T-cell (primary cell): ENCODE results near the gene S100A14. TPM values are rescaled to one million over a fixed set of nuclear protein-coding genes. Genes with fewer than 3 reads are reported as not detected.

Experiments used
- ATAC-seq, 4 experiments: fragments of 200-7000 bp in 3 of 4; fragments of 150-1000 bp in 1 of 4; cut with Tn5 transposase; replicated peaks in 1 of 4; 1 replicate in 3 of 4; 2 replicates in 1 of 4; pipeline ENCODE4 v1.10.0; 2021; ENCODE audit warnings: moderate library complexity in 3 of 4, mild to moderate bottlenecking in 2 of 4, moderate number of reproducible peaks in 1 of 4
- CTCF ChIA-PET, 2 donors: fragments of 300-600 bp; sonication (Branson Sonifier 250); formaldehyde crosslinking; loops; one replicate each; lab custom pipeline; 2022; ENCODE audit warnings: antibody characterized with exemption in 2 of 2; lab: Charles Lee
- POLR2A ChIA-PET, 2 donors: fragments of 300-600 bp; sonication (Branson Sonifier 250); formaldehyde crosslinking; loops; one replicate each; lab custom pipeline; 2022; ENCODE audit warnings: antibody characterized with exemption in 2 of 2; lab: Charles Lee
- DNase-seq, 35 experiments: peaks; one replicate each; pipeline versions ENCODE4 v3.0.0 to v3.0.0-alpha.2; 2013 to 2023
- H3K27ac ChIP-seq: one replicate; pipeline ENCODE4 v1.5.1; 2013; ENCODE audit warnings: low read length
- H3K27me3 ChIP-seq, 2 experiments: replicated peaks in 1 of 2; 1 replicate in 1 of 2; 2 replicates in 1 of 2; pipeline versions ENCODE4 v1.6.1 to v1.7.0; 2013; ENCODE audit warnings: low read length in 1 of 2, mixed read lengths in 1 of 2; ENCODE audit not compliant: control insufficient read depth in 2 of 2, insufficient read depth in 2 of 2; ENCODE audit errors: extremely low read depth in 1 of 2
- H3K36me3 ChIP-seq, 2 donors: 1 replicate in 1 of 2; 2 replicates in 1 of 2; pipeline versions ENCODE4 v1.6.1 to v1.7.0; 2013; ENCODE audit warnings: low read length in 1 of 2; ENCODE audit not compliant: control insufficient read depth in 2 of 2, insufficient read depth in 1 of 2; ENCODE audit errors: extremely low read depth in 1 of 2
- H3K4me1 ChIP-seq, 2 experiments: 1 replicate in 1 of 2; 2 replicates in 1 of 2; pipeline versions ENCODE4 v1.6.1 to v1.7.0; 2013; ENCODE audit warnings: low read length in 2 of 2, mixed read lengths in 1 of 2; ENCODE audit not compliant: insufficient read depth in 2 of 2, control insufficient read depth in 1 of 2; ENCODE audit errors: extremely low read depth in 1 of 2
- H3K4me3 ChIP-seq, 2 donors: 1 replicate in 1 of 2; 2 replicates in 1 of 2; pipeline versions ENCODE4 v1.5.1 to v1.7.0; 2013; ENCODE audit warnings: mild to moderate bottlenecking in 2 of 2, low read length in 1 of 2, moderate library complexity in 1 of 2; ENCODE audit not compliant: control insufficient read depth in 1 of 2; ENCODE audit errors: extremely low read depth in 1 of 2
- H3K9me3 ChIP-seq: 2 replicates; pipeline ENCODE4 v1.7.0; 2013
- H3K27ac Mint-ChIP-seq, 2 donors: one replicate each; pipeline ENCODE4 v1.8.0; 2020 to 2021; ENCODE audit warnings: mild to moderate bottlenecking in 2 of 2, mixed read lengths in 2 of 2
- H3K27me3 Mint-ChIP-seq, 2 donors: one replicate each; pipeline ENCODE4 v1.8.0; 2021 to 2022; ENCODE audit warnings: mixed read lengths in 2 of 2
- H3K36me3 Mint-ChIP-seq: one replicate; pipeline ENCODE4 v1.8.0; 2021; ENCODE audit warnings: mixed read lengths
- H3K4me1 Mint-ChIP-seq, 3 donors: one replicate each; pipeline ENCODE4 v1.8.0; 2020 to 2022; ENCODE audit warnings: mixed read lengths in 3 of 3, mild to moderate bottlenecking in 1 of 3
- H3K4me3 Mint-ChIP-seq, 3 donors: one replicate each; pipeline ENCODE4 v1.8.0; 2020 to 2022; ENCODE audit warnings: mild to moderate bottlenecking in 3 of 3, mixed read lengths in 3 of 3, moderate library complexity in 3 of 3
- H3K9me3 Mint-ChIP-seq, 3 donors: one replicate each; pipeline ENCODE4 v1.8.0; 2020 to 2022; ENCODE audit warnings: mixed read lengths in 3 of 3
- WGBS: methylation state at CpG from one replicate; pipeline ENCODE4 v1.1.5; 2013; ENCODE audit warnings: missing lambda C conversion rate; ENCODE audit not compliant: insufficient coverage; 5-methylcytosine and 5-hydroxymethylcytosine counted together
- total RNA-seq, 35 experiments: library from RNA in 6 of 35; stranded (reverse) in 6 of 35; fragments of 120-200 nt in 1 of 35; gene quantifications; one replicate each; pipeline versions ENCODE4 v1.2.1 to v1.2.4 and lab custom pipeline; 2013 to 2026

Gene S100A14
- total RNA-seq, 5 donors from 2014 or later (not counting 1 experiment from before 2014, with no cell fraction given), result 0.35 to 0.70 (median 0.43) TPM; not detected in 2

- WGBS, result 73% methylated on average over 1 of the region's 3 CpGs
Observed at GRCh38 chr1:153649137-153649862, 33.2 kb upstream of the S100A14 start.

GRCh38 chr1:153648000-153648643 lies 32.0 kb upstream of the S100A14 start:
- WGBS, result 94% methylated on average over 6 of the region's 10 CpGs
- DNase-seq (no peak), ATAC-seq (no peak)
- Mint-ChIP-seq H3K36me3 (peaks cover 37% of the 10 kb centered on the region), H3K9me3 (no peaks in the 10 kb centered on the region), H3K4me3 (peak overlapping the region in 1 of 3 donors; percentile 68), H3K27ac (peak overlapping the region; percentile 95 to 96), H3K4me1 (peaks cover 60 to 70% (median 67%) of the 10 kb centered on the region in 3 donors), H3K27me3 (no peaks in the 10 kb centered on the region)
- H3K4me3 ChIP-seq, result no peak overlapping the region
- POLR2A ChIA-PET, result interaction anchor here in 1 of 2 donors (0.6 to 1.0 kb wide), 2 partner anchors 14 to 77 kb away, joined by 3 to 4 read pairs; partner anchors contain the start of gene CHTOP
- no peaks in the 10 kb centered on the region for H3K27me3 ChIP-seq
- peaks cover 10 to 41% of the 10 kb centered on the region in 2 donors for H3K36me3 ChIP-seq
- no peak overlapping the region for H3K27ac ChIP-seq
- H3K4me1 ChIP-seq, result peaks cover 25 to 48% of the 10 kb centered on the region in 2 experiments
- CTCF ChIA-PET, result interaction anchor here in 1 of 2 donors (1.4 kb wide), 1 partner anchor 14 kb away, joined by 4 read pairs; the partner anchor contains the start of gene CHTOP
- no peaks in the 10 kb centered on the region for H3K9me3 ChIP-seq

More at GRCh38 chr1:153649137-153649862, 33.2 kb upstream of the S100A14 start:
- POLR2A ChIA-PET, result interaction anchor here in 1 of 2 donors (0.9 kb wide), 1 partner anchor 15 kb away, joined by 3 read pairs; no protein-coding TSS in a partner anchor
- H3K36me3 ChIP-seq, result peaks cover 10 to 30% of the 10 kb centered on the region in 2 donors
- peak; percentile 76 to 94 (median 90) for ATAC-seq
- Mint-ChIP-seq H3K4me1 (peaks cover 48 to 58% (median 55%) of the 10 kb centered on the region in 3 donors), H3K36me3 (peaks cover 26% of the 10 kb centered on the region), H3K27me3 (no peaks in the 10 kb centered on the region), H3K4me3 (peak overlapping the region; percentile 43 to 68 (median 50)), H3K27ac (peak overlapping the region; percentile 95 to 96), H3K9me3 (no peaks in the 10 kb centered on the region)
- CTCF ChIA-PET, result no interaction called here
- H3K27ac ChIP-seq, result peak overlapping the region; percentile 63
- H3K4me1 ChIP-seq, result peaks cover 25 to 48% of the 10 kb centered on the region in 2 experiments
- no peaks in the 10 kb centered on the region for H3K9me3 ChIP-seq
- H3K27me3 ChIP-seq, result no peaks in the 10 kb centered on the region
- DNase-seq, result peak in 19 of 35 experiments; percentile 12 to 54 (median 34)
- H3K4me3 ChIP-seq, result peak overlapping the region; percentile 1 to 29

- Histone ChIP-seq H3K27me3 (no peaks in the 10 kb centered on the region), H3K4me3 (no peak overlapping the region), H3K4me1 (peaks cover 25 to 48% of the 10 kb centered on the region in 2 experiments), H3K27ac (no peak overlapping the region), H3K36me3 (peaks cover 10 to 49% of the 10 kb centered on the region in 2 donors), H3K9me3 (no peaks in the 10 kb centered on the region)
- ATAC-seq (no peak), DNase-seq (no peak)
- Mint-ChIP-seq H3K27ac (peak overlapping the region; percentile 13 to 81), H3K4me3 (peak overlapping the region in 1 of 3 donors; percentile 68), H3K4me1 (peaks cover 66 to 78% (median 70%) of the 10 kb centered on the region in 3 donors), H3K27me3 (no peaks in the 10 kb centered on the region), H3K36me3 (peaks cover 40% of the 10 kb centered on the region), H3K9me3 (no peaks in the 10 kb centered on the region)
- WGBS, result 80% methylated on average over 2 of the region's 2 CpGs
- ChIA-PET POLR2A (interaction anchor here in 1 of 2 donors (1.7 kb wide), 1 partner anchor 13 kb away, joined by 6 read pairs; the partner anchor contains the start of gene CHTOP), CTCF (interaction anchor here (0.6 to 1.4 kb wide), 2 partner anchors 13 to 1910 kb away, joined by 3 to 4 read pairs; partner anchors contain the start of gene CHTOP (in 1 of the 2))
Observed at GRCh38 chr1:153647346-153647714, 31.2 kb upstream of the S100A14 start.

GRCh38 chr1:153646672-153647345 lies 30.7 kb upstream of the S100A14 start:
- WGBS, result no CpG with 5 or more reads among the region's 5 CpGs

GRCh38 chr1:153643816-153644215 lies 27.7 kb upstream of the S100A14 start:
- no peaks in the 10 kb centered on the region for H3K9me3 ChIP-seq
- ATAC-seq (no peak), DNase-seq (no peak)
- H3K4me3 Mint-ChIP-seq, result no peak overlapping the region
- H3K4me1 Mint-ChIP-seq, result peaks cover 71 to 74% (median 73%) of the 10 kb centered on the region in 3 donors
- peak overlapping the region; percentile 25 to 87 for H3K27ac Mint-ChIP-seq
- H3K36me3 ChIP-seq, result peaks cover 15 to 84% of the 10 kb centered on the region in 2 donors
- H3K27me3 ChIP-seq, result no peaks in the 10 kb centered on the region
- H3K36me3 Mint-ChIP-seq, result peaks cover 50% of the 10 kb centered on the region
- H3K9me3 Mint-ChIP-seq, result no peaks in the 10 kb centered on the region
- POLR2A ChIA-PET, result interaction anchor here in 1 of 2 donors (0.6 to 0.8 kb wide), 2 partner anchors 8 to 21 kb away, joined by 3 read pairs; no protein-coding TSS in a partner anchor
- no peaks in the 10 kb centered on the region for H3K27me3 Mint-ChIP-seq
- H3K4me3 ChIP-seq, result no peak overlapping the region
- CTCF ChIA-PET, result no interaction called here
- peaks cover 11 to 37% of the 10 kb centered on the region in 2 experiments for H3K4me1 ChIP-seq
- no peak overlapping the region for H3K27ac ChIP-seq

More at GRCh38 chr1:153646672-153647345, 30.7 kb upstream of the S100A14 start:
- Histone ChIP-seq H3K9me3 (no peaks in the 10 kb centered on the region), H3K4me1 (peaks cover 25 to 53% of the 10 kb centered on the region in 2 experiments), H3K4me3 (no peak overlapping the region), H3K27ac (no peak overlapping the region), H3K27me3 (no peaks in the 10 kb centered on the region), H3K36me3 (peaks cover 15 to 55% of the 10 kb centered on the region in 2 donors)
- Mint-ChIP-seq H3K4me3 (peak overlapping the region in 1 of 3 donors; percentile 68), H3K36me3 (peaks cover 44% of the 10 kb centered on the region), H3K27ac (peak overlapping the region; percentile 72 to 79), H3K27me3 (no peaks in the 10 kb centered on the region), H3K9me3 (no peaks in the 10 kb centered on the region), H3K4me1 (peaks cover 70 to 82% (median 73%) of the 10 kb centered on the region in 3 donors)
- DNase-seq (peak in 1 of 35 experiments; percentile 20), ATAC-seq (no peak)
- POLR2A ChIA-PET, result interaction anchor here in 1 of 2 donors (1.7 kb wide), 1 partner anchor 13 kb away, joined by 6 read pairs; the partner anchor contains the start of gene CHTOP
- CTCF ChIA-PET, result interaction anchor here (0.6 to 1.4 kb wide), 2 partner anchors 13 to 1909 kb away, joined by 3 to 4 read pairs; partner anchors contain the start of gene CHTOP (in 1 of the 2)
